Kidney (tissue), 14 donors: ENCODE data around the gene SH3D19. TPM values are rescaled to one million over a fixed set of nuclear protein-coding genes. Genes with fewer than 3 reads are reported as not detected.

Source experiments
- DNase-seq, 5 donors: peaks; one replicate each; pipeline ENCODE4 v3.0.0-alpha.2; 2013 to 2020
- FAIRE-seq: peaks from 2 replicates; lab custom pipeline; 2012; peaks lifted over from hg19 to GRCh38; lab: Jason Lieb, UNC
- H3K27ac ChIP-seq, 2 donors: one replicate each; pipeline ENCODE4 v1.7.0; 2013; ENCODE audit warnings: low read depth in 2 of 2, low read length in 2 of 2, inconsistent platforms in 1 of 2
- H3K27me3 ChIP-seq: one replicate; pipeline ENCODE4 v1.7.1; 2013; ENCODE audit warnings: low read length, inconsistent platforms; ENCODE audit not compliant: control insufficient read depth, insufficient read depth
- H3K36me3 ChIP-seq, 3 donors: one replicate each; pipeline versions ENCODE4 v1.7.0 to v1.7.1; 2013; ENCODE audit warnings: low read length in 3 of 3, control low read depth in 1 of 3, inconsistent platforms in 1 of 3; ENCODE audit not compliant: insufficient read depth in 3 of 3, control insufficient read depth in 2 of 3
- H3K4me1 ChIP-seq, 3 donors: one replicate each; pipeline versions ENCODE4 v1.7.0 to v1.7.1; 2013; ENCODE audit warnings: low read length in 3 of 3, inconsistent platforms in 1 of 3, low read depth in 1 of 3; ENCODE audit not compliant: control insufficient read depth in 2 of 3, insufficient read depth in 2 of 3
- H3K4me3 ChIP-seq, 3 donors: one replicate each; pipeline versions ENCODE4 v1.7.0 to v1.8.1; 2013; ENCODE audit warnings: low read length in 3 of 3, control low read depth in 1 of 3, inconsistent platforms in 1 of 3
- H3K9ac ChIP-seq, 3 donors: one replicate each; pipeline versions ENCODE4 v1.7.0 to v1.7.1; 2013; ENCODE audit warnings: low read length in 3 of 3, control low read depth in 1 of 3, inconsistent platforms in 1 of 3
- H3K9me3 ChIP-seq, 3 donors: one replicate each; pipeline versions ENCODE4 v1.7.0 to v1.7.1; 2013; ENCODE audit warnings: low read length in 3 of 3, control low read depth in 1 of 3, inconsistent platforms in 1 of 3; ENCODE audit not compliant: control insufficient read depth in 2 of 3, insufficient read depth in 1 of 3
- intact Hi-C: fragments of 100-400 bp; cut with DNase I; formaldehyde crosslinking; loops from one replicate; pipeline ENCODE4 v1.11.1; 2022
- polyA plus RNA-seq: library from polyadenylated mRNA; stranded (reverse); fragments of 350-450 nt; fragmentation: Illumina TruSeq; extraction: RNeasy Lipid Tissue Mini Kit (QIAGEN cat#74804); gene quantifications from one replicate; pipeline ENCODE4 v1.2.3, GENCODE V29; 2014; ENCODE audit warnings: low read depth, low replicate concordance; ENCODE audit not compliant: insufficient read depth
- total RNA-seq: library from RNA; stranded (reverse); fragmentation: NEBNext Ultra II Directional; extraction: Animal tissue kit (Norgen Biotek cat#: 25700); gene quantifications from one replicate; pipeline ENCODE4 v1.2.1, GENCODE V29; 2021
- TF ChIP-seq, protein P1 (sequence below): IDR thresholded peaks from 3 replicates; pipeline ENCODE4 v1.5.1; 2012; ENCODE audit warnings: mild to moderate bottlenecking, moderate library complexity, borderline replicate concordance; ENCODE audit not compliant: insufficient read depth; ENCODE audit errors: extremely low read depth
- donor health status: control.
- donor health status: control.
- donor health status: control.
- donor health status: control.
- donor health status: control.
- donor health status: DM: yes; HTN: yes; CAD: no.
- donor health status: Normal renal cell carcinoma (clear cell type).

Gene SH3D19
- total and polyA plus RNA-seq, 2 donors from 2014 or later, result 13.6 to 36.8 TPM

DNA sequence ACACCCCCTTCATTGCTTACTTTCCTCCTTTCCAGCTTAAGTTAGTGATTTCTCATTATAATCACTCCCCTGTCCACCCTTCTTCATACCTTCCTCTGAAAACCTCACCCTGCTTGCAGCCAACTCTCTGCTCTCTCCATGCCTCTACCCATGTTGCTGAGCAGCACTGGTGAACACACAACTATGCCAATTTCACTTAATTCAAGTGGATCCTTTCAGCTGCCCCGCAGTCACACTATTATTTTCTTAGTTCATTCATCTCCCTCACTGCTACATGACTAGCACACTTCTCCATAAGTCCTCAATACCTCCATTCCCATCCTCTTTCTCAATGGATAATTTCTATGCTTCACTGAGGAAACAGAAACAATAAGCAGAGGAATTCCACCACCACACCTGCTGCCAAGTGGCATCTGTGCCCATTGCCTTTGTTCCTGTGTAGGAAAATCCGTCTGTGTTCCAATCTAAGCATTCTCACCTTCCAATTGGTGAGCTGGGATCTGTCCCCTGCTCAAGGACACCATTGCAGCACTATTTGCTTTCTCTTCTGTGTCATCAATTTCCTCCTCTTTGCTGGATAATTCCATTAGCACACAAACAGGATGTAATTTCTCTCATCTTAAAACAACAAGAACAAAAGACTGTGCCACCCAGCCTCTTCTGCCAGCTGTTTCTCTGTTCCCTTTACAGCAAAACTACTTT is 73.7 kb downstream of the SH3D19 start:
- Histone ChIP-seq H3K27ac (no peak overlapping the region), H3K9me3 (no peaks in the 10 kb centered on the region), H3K9ac (no peak overlapping the region), H3K27me3 (no peaks in the 10 kb centered on the region), H3K36me3 (no peaks in the 10 kb centered on the region), H3K4me3 (no peak overlapping the region), H3K4me1 (no peaks in the 10 kb centered on the region)
- no peak for DNase-seq
- intact Hi-C loops, result no loop called here
- FAIRE-seq, result no peak
- TF ChIP-seq, protein P1, sequence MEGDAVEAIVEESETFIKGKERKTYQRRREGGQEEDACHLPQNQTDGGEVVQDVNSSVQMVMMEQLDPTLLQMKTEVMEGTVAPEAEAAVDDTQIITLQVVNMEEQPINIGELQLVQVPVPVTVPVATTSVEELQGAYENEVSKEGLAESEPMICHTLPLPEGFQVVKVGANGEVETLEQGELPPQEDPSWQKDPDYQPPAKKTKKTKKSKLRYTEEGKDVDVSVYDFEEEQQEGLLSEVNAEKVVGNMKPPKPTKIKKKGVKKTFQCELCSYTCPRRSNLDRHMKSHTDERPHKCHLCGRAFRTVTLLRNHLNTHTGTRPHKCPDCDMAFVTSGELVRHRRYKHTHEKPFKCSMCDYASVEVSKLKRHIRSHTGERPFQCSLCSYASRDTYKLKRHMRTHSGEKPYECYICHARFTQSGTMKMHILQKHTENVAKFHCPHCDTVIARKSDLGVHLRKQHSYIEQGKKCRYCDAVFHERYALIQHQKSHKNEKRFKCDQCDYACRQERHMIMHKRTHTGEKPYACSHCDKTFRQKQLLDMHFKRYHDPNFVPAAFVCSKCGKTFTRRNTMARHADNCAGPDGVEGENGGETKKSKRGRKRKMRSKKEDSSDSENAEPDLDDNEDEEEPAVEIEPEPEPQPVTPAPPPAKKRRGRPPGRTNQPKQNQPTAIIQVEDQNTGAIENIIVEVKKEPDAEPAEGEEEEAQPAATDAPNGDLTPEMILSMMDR, result no peak

DNA sequence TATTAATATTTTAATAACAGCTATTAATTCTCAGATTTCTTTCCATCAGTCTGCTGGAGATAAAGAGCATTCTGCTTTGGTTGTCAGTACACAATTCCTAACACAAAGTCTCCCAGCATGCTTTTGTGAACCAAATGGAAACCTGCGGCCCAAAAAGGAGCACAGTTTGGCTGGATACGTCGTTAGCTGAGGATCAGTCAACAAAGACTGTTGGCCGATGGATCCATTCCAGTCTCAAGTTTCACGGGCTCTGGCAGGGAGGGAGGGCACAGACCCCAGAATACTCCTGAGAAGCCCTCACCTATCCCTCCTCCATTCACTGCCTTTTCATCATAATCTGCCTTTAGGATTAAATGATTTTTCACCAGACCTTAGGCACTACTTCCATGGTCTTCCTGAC is 74.7 kb downstream of the SH3D19 start:
- no peak for DNase-seq
- Histone ChIP-seq H3K27ac (no peak overlapping the region), H3K27me3 (no peaks in the 10 kb centered on the region), H3K4me1 (no peaks in the 10 kb centered on the region), H3K9ac (no peak overlapping the region), H3K9me3 (no peaks in the 10 kb centered on the region), H3K4me3 (no peak overlapping the region), H3K36me3 (no peaks in the 10 kb centered on the region)
- intact Hi-C loops, result no loop called here
- no peak for FAIRE-seq
- TF ChIP-seq, protein P1, result no peak

- no peaks in the 10 kb centered on the region for H3K4me1 ChIP-seq
- DNase-seq (no peak), FAIRE-seq (no peak)
- no peak overlapping the region for H3K9ac ChIP-seq
- H3K27ac ChIP-seq, result no peak overlapping the region
- H3K4me3 ChIP-seq, result no peak overlapping the region
- H3K36me3 ChIP-seq, result no peaks in the 10 kb centered on the region
- no peaks in the 10 kb centered on the region for H3K27me3 ChIP-seq
- H3K9me3 ChIP-seq, result no peaks in the 10 kb centered on the region
- intact Hi-C loops, result no loop called here
- TF ChIP-seq, protein P1, result no peak
These were observed 76.9 kb downstream of the SH3D19 start for GRCh38 chr4:151248519-151248918.

GRCh38 chr4:151247395-151247794 is 78.0 kb downstream of the SH3D19 start:
- Histone ChIP-seq H3K27ac (no peak overlapping the region), H3K9me3 (no peaks in the 10 kb centered on the region), H3K9ac (no peak overlapping the region), H3K4me1 (no peaks in the 10 kb centered on the region), H3K36me3 (no peaks in the 10 kb centered on the region), H3K4me3 (no peak overlapping the region), H3K27me3 (no peaks in the 10 kb centered on the region)
- intact Hi-C loops, result no loop called here
- FAIRE-seq (peak; percentile 42), DNase-seq (no peak)
- TF ChIP-seq, protein P1, result no peak
